IMR-90 (cell line): Measurements from ENCODE around the gene SORCS1.

Experiments
- CTCF ChIP-seq: conservative IDR thresholded peaks from 2 replicates; pipeline ENCODE4 v1.5.1; 2012; ENCODE audit warnings: mild to moderate bottlenecking, low read depth, low read length, improper control_type of control experiment
- MAZ ChIP-seq: IDR thresholded peaks from 2 replicates; pipeline ENCODE4 v1.6.1; 2012; ENCODE audit warnings: low read depth, mild to moderate bottlenecking, low read length, improper control_type of control experiment, moderate library complexity, borderline replicate concordance
- MXI1 ChIP-seq: IDR thresholded peaks from 2 replicates; pipeline ENCODE4 v1.6.1; 2012; ENCODE audit warnings: low read depth, mild to moderate bottlenecking, low read length, moderate library complexity, borderline replicate concordance
- NFE2L2 ChIP-seq: fragments of 150-350 bp; IDR thresholded peaks from 2 replicates; pipeline ENCODE4 v1.6.1; 2016; ENCODE audit warnings: low read depth, mild to moderate bottlenecking, low read length
- POLR2A ChIP-seq: IDR thresholded peaks from 2 replicates; pipeline ENCODE4 v1.6.1; 2012; ENCODE audit warnings: mild to moderate bottlenecking, low read depth, low read length
- RAD21 ChIP-seq: IDR thresholded peaks from 2 replicates; pipeline ENCODE4 v1.6.1; 2012; ENCODE audit warnings: low read length, improper control_type of control experiment
- SMC3 ChIP-seq: fragments of 150-350 bp; IDR thresholded peaks from 2 replicates; pipeline ENCODE4 v1.6.1; 2016; ENCODE audit warnings: low read depth, mild to moderate bottlenecking, antibody characterized with exemption, low read length, moderate library complexity
- USF2 ChIP-seq: fragments of 150-350 bp; IDR thresholded peaks from 2 replicates; pipeline ENCODE4 v1.6.1; 2017; ENCODE audit warnings: mild to moderate bottlenecking, antibody characterized with exemption, low read length, low read depth

GRCh38 chr10:107002068-107002467 is 162.4 kb downstream of the SORCS1 start:
- TF ChIP-seq POLR2A (no peak), CTCF (no peak), NFE2L2 (no peak), RAD21 (no peak), USF2 (no peak), SMC3 (no peak), MXI1 (no peak), MAZ (no peak)
